Measurements from ENCODE around the gene ZNF333. TPM values are rescaled to one million over a fixed set of nuclear protein-coding genes. Genes with fewer than 3 reads are reported as not detected.

The ZNF333 gene
- total and polyA plus RNA-seq, 2 of the 4 experiments (the other 2 are of a cell fraction), result 9.8 to 15.1 TPM

GRCh38 chr19:14770136-14770535 is 80.3 kb downstream of the ZNF333 start:
- in situ Hi-C loops (cut with MboI; ENCODE audit: low sequenced_read_pairs), result no loop called here
- H3K9me3 ChIP-seq (ENCODE audit: control insufficient read depth, insufficient read depth, low read length), result peaks cover 18% of the 10 kb centered on the region
- H3K23ac ChIP-seq (ENCODE audit: low read depth, low read length), result no peak overlapping the region
- ATAC-seq (ENCODE audit: low read depth) (no peak), DNase-seq (no peak)
- no peak overlapping the region for H3K18ac ChIP-seq (ENCODE audit: low read depth, low read length)
- H2BK120ac ChIP-seq (ENCODE audit: low read depth, low read length), result no peak overlapping the region
- ChIA-PET CTCF (no interaction called here), POLR2A (ENCODE audit: unreplicated experiment) (no interaction called here)
- H3K9ac ChIP-seq (ENCODE audit: low read depth, low read length), result no peak overlapping the region
- H4K20me1 ChIP-seq (ENCODE audit: insufficient read depth, low read length), result no peaks in the 10 kb centered on the region
- BruUV-seq (replicated peaks), result no TSS peak
- H2AK9ac ChIP-seq (replicated peaks; ENCODE audit: low read depth, low read length, poor library complexity), result no peak overlapping the region
- no peak overlapping the region for H2BK5ac ChIP-seq (ENCODE audit: low read depth, low read length, poor library complexity, severe bottlenecking)
- H4K91ac ChIP-seq (ENCODE audit: insufficient read depth, low read depth, low read length), result no peak overlapping the region
- H3K4me2 ChIP-seq (ENCODE audit: low read depth, low read length), result no peak overlapping the region
- H2BK20ac ChIP-seq (ENCODE audit: low read depth, low read length), result no peak overlapping the region
- no peak overlapping the region for H3K4ac ChIP-seq (ENCODE audit: low read depth, low read length)
- intact Hi-C loops (cut with micrococcal nuclease), result no loop called here
- dilution Hi-C loops (cut with HindIII; ENCODE audit: low sequenced_read_pairs, unreplicated experiment), result no loop called here
- no peaks in the 10 kb centered on the region for H3K36me3 ChIP-seq (ENCODE audit: control insufficient read depth, insufficient read depth, low read length)
- H2AFZ ChIP-seq (replicated peaks; ENCODE audit: low read length, poor library complexity), result no peak overlapping the region
- WGBS, 2 experiments (ENCODE audit: extremely low coverage in 2 of 2, insufficient read length in 1 of 2), result 45% methylated on average over 2 of the region's 5 CpGs; no CpG with 5 or more reads in 1 of the 2 experiments
- no peak overlapping the region for H4K5ac ChIP-seq (ENCODE audit: low read depth, low read length)
- no peak overlapping the region for H4K8ac ChIP-seq (ENCODE audit: low read depth in 2 of 2, low read length in 2 of 2)
- H3K14ac ChIP-seq (replicated peaks; ENCODE audit: low read depth, low read length), result no peak overlapping the region
- no peaks in the 10 kb centered on the region for H3K9me1 ChIP-seq (ENCODE audit: insufficient read depth, low read length)
- no peak overlapping the region for H3K27ac ChIP-seq (ENCODE audit: insufficient read depth, low read length)
- no peaks in the 10 kb centered on the region for H3K27me3 ChIP-seq (ENCODE audit: control insufficient read depth, insufficient read depth, low read length)
- H3K56ac ChIP-seq (ENCODE audit: extremely low read depth, insufficient read depth, low read length), result no peak overlapping the region
- no peak overlapping the region for H3K4me3 ChIP-seq (ENCODE audit: insufficient read depth, low read depth, low read length)
- H2BK15ac ChIP-seq (ENCODE audit: low read depth, low read length), result no peak overlapping the region
- no peaks in the 10 kb centered on the region for H3K79me1 ChIP-seq (ENCODE audit: low read depth in 1 of 2, low read length in 2 of 2)
- no peak overlapping the region for H2AK5ac ChIP-seq (ENCODE audit: low read depth, low read length)
- no peak for TF ChIP-seq MAZ (IDR thresholded peaks at IDR 0.05; ENCODE audit: borderline replicate concordance, low read depth, low read length)
- TF ChIP-seq FOS (IDR thresholded peaks at IDR 0.05; ENCODE audit: low read depth, low read length), result no peak
- TF ChIP-seq CHD1 (IDR thresholded peaks at IDR 0.05; ENCODE audit: low read depth, low read length), result no peak
- no peak for TF ChIP-seq RCOR1 (IDR thresholded peaks at IDR 0.05; ENCODE audit: insufficient replicate concordance, low read length)
- no peak for TF ChIP-seq RFX5 (IDR thresholded peaks at IDR 0.05; ENCODE audit: low read depth, low read length)
- TF ChIP-seq ELK1 (IDR thresholded peaks at IDR 0.05; ENCODE audit: borderline replicate concordance, low read depth, low read length), result no peak
- no peak for TF ChIP-seq CEBPB (IDR thresholded peaks at IDR 0.05; ENCODE audit: low read depth, low read length)
- no peak for TF ChIP-seq NFE2L2 (IDR thresholded peaks at IDR 0.05; ENCODE audit: low read depth, low read length)
- no peak for TF ChIP-seq RAD21 (IDR thresholded peaks at IDR 0.05; ENCODE audit: low read length)
- no peak for TF ChIP-seq POLR2A (IDR thresholded peaks at IDR 0.05; ENCODE audit: low read depth, low read length)
- TF ChIP-seq MAFK (IDR thresholded peaks at IDR 0.05; ENCODE audit: low read depth, low read length), result no peak
- no peak for TF ChIP-seq USF2 (IDR thresholded peaks at IDR 0.05; ENCODE audit: low read depth, low read length)
- no peak for TF ChIP-seq CTCF (conservative IDR thresholded peaks at IDR 0.05; ENCODE audit: low read depth, low read length)
- TF ChIP-seq MXI1 (IDR thresholded peaks at IDR 0.05; ENCODE audit: borderline replicate concordance, low read depth, low read length), result no peak
- no peak for TF ChIP-seq BHLHE40 (IDR thresholded peaks at IDR 0.05; ENCODE audit: low read depth, low read length)
- no peak for TF ChIP-seq SMC3 (IDR thresholded peaks at IDR 0.05; ENCODE audit: low read depth, low read length)
- H3K4me1 ChIP-seq (ENCODE audit: control insufficient read depth, insufficient read depth, low read length), result no peaks in the 10 kb centered on the region

Measured in IMR-90 (cell line).